BE2C (cell line): ENCODE measurements around the gene ATXN7L1.

ENCODE experiments used
- DNase-seq: peaks from one replicate; pipeline ENCODE4 v3.0.0-alpha.2; 2020
- H3K27me3 ChIP-seq: fragments of 250-450 bp; sonication (Bioruptor Pico); 2 replicates; pipeline ENCODE4 v1.5.1; 2020; ENCODE audit warnings: mild to moderate bottlenecking
- H3K36me3 ChIP-seq: fragments of 250-450 bp; sonication (Bioruptor Pico); 2 replicates; pipeline ENCODE4 v1.5.1; 2020; ENCODE audit warnings: mild to moderate bottlenecking
- H3K4me1 ChIP-seq: fragments of 250-450 bp; sonication (Bioruptor Pico); 2 replicates; pipeline ENCODE4 v1.5.1; 2020
- H3K4me3 ChIP-seq: 2 replicates; pipeline ENCODE4 v1.5.1; 2011; ENCODE audit warnings: low read depth, low read length
- H3K9me3 ChIP-seq: fragments of 250-450 bp; sonication (Bioruptor Pico); 2 replicates; pipeline ENCODE4 v1.5.1; 2020
- TF ChIP-seq, protein P1 (sequence below): IDR thresholded peaks from 2 replicates; pipeline ENCODE4 v1.5.1; 2012; ENCODE audit warnings: mild to moderate bottlenecking, low read depth, low read length

Gene ATXN7L1

GRCh38 chr7:105587909-105588635, 288.3 kb downstream of the ATXN7L1 start:
- Histone ChIP-seq H3K4me3 (no peak overlapping the region), H3K27me3 (no peaks in the 10 kb centered on the region), H3K9me3 (no peaks in the 10 kb centered on the region), H3K36me3 (no peaks in the 10 kb centered on the region), H3K4me1 (no peaks in the 10 kb centered on the region)
- TF ChIP-seq, protein P1, sequence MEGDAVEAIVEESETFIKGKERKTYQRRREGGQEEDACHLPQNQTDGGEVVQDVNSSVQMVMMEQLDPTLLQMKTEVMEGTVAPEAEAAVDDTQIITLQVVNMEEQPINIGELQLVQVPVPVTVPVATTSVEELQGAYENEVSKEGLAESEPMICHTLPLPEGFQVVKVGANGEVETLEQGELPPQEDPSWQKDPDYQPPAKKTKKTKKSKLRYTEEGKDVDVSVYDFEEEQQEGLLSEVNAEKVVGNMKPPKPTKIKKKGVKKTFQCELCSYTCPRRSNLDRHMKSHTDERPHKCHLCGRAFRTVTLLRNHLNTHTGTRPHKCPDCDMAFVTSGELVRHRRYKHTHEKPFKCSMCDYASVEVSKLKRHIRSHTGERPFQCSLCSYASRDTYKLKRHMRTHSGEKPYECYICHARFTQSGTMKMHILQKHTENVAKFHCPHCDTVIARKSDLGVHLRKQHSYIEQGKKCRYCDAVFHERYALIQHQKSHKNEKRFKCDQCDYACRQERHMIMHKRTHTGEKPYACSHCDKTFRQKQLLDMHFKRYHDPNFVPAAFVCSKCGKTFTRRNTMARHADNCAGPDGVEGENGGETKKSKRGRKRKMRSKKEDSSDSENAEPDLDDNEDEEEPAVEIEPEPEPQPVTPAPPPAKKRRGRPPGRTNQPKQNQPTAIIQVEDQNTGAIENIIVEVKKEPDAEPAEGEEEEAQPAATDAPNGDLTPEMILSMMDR = no peak
- DNase-seq = peak; percentile 57

DNA sequence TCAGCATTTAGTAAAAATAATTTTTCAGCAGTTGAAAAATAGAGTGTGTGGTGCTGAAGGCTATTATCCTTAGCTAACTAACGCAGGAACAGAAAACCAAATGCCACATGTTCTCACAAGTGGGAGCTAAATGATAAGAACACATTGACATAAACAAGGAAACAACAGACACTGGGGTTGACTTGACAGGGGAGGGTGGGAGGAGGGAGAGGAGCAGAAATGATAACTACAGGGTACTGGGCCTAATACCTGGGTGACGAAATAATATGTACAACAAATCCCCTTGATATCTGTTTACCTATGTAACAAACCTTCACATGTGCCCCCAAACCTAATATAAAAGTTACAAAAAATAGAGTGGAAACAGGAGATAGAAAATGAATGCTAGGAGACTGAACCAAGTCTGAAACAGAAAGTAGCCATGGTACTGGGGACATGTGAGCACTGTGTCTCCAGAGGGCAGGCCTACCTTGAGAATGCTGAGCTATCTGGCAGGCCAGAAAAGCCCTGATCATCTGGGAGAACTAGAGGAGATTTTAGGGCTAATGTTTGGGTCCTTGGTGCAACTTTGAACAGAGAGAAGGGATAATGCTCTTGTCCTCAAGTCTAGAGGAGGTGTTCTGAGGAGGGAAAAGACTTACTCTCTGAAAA, 290.4 kb downstream of the ATXN7L1 start:
- Histone ChIP-seq H3K4me1 (no peaks in the 10 kb centered on the region), H3K9me3 (no peaks in the 10 kb centered on the region), H3K36me3 (no peaks in the 10 kb centered on the region), H3K4me3 (no peak overlapping the region), H3K27me3 (no peaks in the 10 kb centered on the region)
- no peak for DNase-seq
- TF ChIP-seq, protein P1 = no peak

DNA sequence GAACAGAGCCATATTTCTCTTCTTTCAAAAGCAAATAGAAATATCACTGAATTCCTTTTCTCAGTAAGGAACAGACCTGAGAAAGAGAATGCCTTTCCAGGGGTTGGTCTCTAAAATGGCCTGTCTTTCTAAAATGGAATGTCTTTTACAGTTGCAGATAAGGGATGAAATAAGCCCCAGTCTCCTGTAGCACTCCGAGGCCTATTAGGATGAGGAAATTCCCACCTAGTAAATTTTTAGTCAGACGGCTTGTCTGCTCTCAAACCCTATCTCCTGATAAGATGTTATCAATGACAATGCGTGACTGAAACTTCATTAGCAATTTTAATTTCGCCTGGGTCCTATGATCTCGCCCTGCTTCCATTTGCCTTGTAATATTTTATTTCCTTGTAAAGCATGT, 292.2 kb downstream of the ATXN7L1 start:
- H3K4me3 ChIP-seq = no peak overlapping the region
- TF ChIP-seq, protein P1 = no peak
- H3K27me3 ChIP-seq = no peaks in the 10 kb centered on the region
- no peaks in the 10 kb centered on the region for H3K36me3 ChIP-seq
- no peak for DNase-seq
- no peaks in the 10 kb centered on the region for H3K4me1 ChIP-seq
- no peaks in the 10 kb centered on the region for H3K9me3 ChIP-seq

DNA sequence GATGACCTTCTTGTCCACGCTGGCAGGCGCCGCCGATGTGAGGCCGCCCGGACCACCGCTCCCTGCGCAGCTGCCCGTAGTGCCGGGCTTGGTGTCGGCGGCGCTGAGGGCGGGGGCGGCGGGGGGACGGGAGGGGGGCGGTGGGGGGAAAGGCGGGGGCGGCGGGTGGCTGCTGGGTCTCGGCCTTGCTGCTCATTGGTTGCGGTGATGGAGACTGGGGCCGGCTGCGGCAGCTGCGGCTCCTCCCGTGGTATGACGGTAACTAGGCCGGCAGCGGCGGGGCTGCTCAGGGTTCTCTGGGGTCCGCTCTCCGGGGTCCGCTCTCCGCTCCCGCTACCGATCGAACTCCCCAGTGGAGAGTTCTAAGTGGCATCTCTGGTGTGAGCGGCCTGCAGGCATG, 293.3 kb downstream of the ATXN7L1 start:
- DNase-seq = no peak
- TF ChIP-seq, protein P1 = no peak
- H3K9me3 ChIP-seq = no peaks in the 10 kb centered on the region

GRCh38 chr7:105581066-105581811, 295.2 kb downstream of the ATXN7L1 start, which contains the start of gene EFCAB10:
TSS of gene EFCAB10 (minus strand) at chr7:105581493. CDS start at chr7:105581463, 30 bp downstream.
- Histone ChIP-seq H3K4me1 (no peaks in the 10 kb centered on the region), H3K36me3 (no peaks in the 10 kb centered on the region), H3K27me3 (no peaks in the 10 kb centered on the region), H3K9me3 (no peaks in the 10 kb centered on the region), H3K4me3 (peak within 1 kb of the TSS; percentile 86)
- DNase-seq = peak; percentile 98
- TF ChIP-seq, protein P1 = peak; percentile 6; the same call in 1 of the 2 replicates

More for the DNA sequence above, 293.3 kb downstream of the ATXN7L1 start:
- Histone ChIP-seq H3K27me3 (no peaks in the 10 kb centered on the region), H3K4me1 (no peaks in the 10 kb centered on the region), H3K36me3 (no peaks in the 10 kb centered on the region), H3K4me3 (no peak overlapping the region)
